Astrocyte (in vitro differentiated cells and primary cell): ENCODE data around the gene CDH22.

ENCODE experiments used
- EZH2 ChIP-seq: IDR thresholded peaks from 2 replicates; pipeline ENCODE4 v1.6.1; 2012; ENCODE audit warnings: mild to moderate bottlenecking, low read length, inconsistent platforms; ENCODE audit not compliant: insufficient read depth
- TF ChIP-seq, protein P1 (sequence below): IDR thresholded peaks from 2 replicates; pipeline ENCODE4 v1.5.1; 2011; ENCODE audit warnings: low read depth, mild to moderate bottlenecking, inconsistent platforms, low read length, moderate library complexity; ENCODE audit not compliant: insufficient read depth

DNA sequence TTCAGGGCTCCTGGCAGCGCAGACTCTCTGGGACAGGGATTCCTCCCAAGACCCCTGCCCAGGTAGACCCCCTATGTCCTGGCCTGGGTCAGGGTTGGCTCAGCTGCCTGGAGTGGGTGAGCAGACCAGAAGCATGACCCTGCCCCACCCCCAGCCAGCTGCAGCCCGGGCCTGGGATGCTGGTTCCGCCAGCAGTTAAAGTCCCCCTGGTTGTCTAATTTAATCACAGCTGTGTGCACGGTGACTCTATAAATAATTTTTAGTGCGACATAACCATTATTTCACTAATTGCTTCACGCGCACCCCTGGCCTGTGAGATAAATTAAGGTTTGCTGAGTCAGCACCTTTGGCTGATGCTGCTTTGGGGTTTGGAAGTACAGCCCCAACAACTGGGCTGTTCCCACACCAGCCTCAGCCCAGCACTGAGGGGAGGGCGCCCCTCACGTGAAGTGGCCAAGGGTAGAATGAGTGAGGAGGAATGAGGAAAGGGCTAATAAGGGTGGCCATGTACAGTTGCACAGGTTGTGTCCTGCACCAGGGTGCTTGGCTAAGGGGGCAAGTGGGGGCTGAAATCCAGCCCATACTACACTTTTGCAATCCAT is 26.1 kb upstream of the CDH22 start:
- TF ChIP-seq, protein P1, sequence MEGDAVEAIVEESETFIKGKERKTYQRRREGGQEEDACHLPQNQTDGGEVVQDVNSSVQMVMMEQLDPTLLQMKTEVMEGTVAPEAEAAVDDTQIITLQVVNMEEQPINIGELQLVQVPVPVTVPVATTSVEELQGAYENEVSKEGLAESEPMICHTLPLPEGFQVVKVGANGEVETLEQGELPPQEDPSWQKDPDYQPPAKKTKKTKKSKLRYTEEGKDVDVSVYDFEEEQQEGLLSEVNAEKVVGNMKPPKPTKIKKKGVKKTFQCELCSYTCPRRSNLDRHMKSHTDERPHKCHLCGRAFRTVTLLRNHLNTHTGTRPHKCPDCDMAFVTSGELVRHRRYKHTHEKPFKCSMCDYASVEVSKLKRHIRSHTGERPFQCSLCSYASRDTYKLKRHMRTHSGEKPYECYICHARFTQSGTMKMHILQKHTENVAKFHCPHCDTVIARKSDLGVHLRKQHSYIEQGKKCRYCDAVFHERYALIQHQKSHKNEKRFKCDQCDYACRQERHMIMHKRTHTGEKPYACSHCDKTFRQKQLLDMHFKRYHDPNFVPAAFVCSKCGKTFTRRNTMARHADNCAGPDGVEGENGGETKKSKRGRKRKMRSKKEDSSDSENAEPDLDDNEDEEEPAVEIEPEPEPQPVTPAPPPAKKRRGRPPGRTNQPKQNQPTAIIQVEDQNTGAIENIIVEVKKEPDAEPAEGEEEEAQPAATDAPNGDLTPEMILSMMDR, result no peak
- no peak for TF ChIP-seq EZH2
